Left lung (tissue), 10 donors: ENCODE data around the gene ANAPC5. TPM values are rescaled to one million over a fixed set of nuclear protein-coding genes. Genes with fewer than 3 reads are reported as not detected.

Source experiments
- ATAC-seq: fragments of 200-7000 bp; cut with Tn5 transposase; one replicate; pipeline ENCODE4 v1.9.1; 2020; ENCODE audit warnings: moderate library complexity
- DNase-seq, 4 donors: peaks; one replicate each; pipeline ENCODE4 v3.0.0-alpha.2; 2013 to 2020
- H3K27ac ChIP-seq, 2 donors: fragments of 200-600 bp; sonication (generic) in 1 of 2; one replicate each; pipeline versions ENCODE4 v1.5.0 to v1.8.0; 2020 to 2021
- H3K27me3 ChIP-seq, 2 donors: fragments of 200-600 bp; sonication (generic) in 1 of 2; one replicate each; pipeline versions ENCODE4 v1.5.0 to v1.8.0; 2020 to 2021
- H3K36me3 ChIP-seq, 2 donors: fragments of 200-600 bp; sonication (generic) in 1 of 2; one replicate each; pipeline versions ENCODE4 v1.5.0 to v1.8.0; 2020 to 2021
- H3K4me1 ChIP-seq, 2 donors: fragments of 200-600 bp; one replicate each; pipeline ENCODE4 v1.8.0; 2021
- H3K4me3 ChIP-seq, 2 donors: fragments of 200-600 bp; sonication (generic) in 1 of 2; one replicate each; pipeline versions ENCODE4 v1.5.0 to v1.8.0; 2020 to 2021; ENCODE audit warnings: mild to moderate bottlenecking in 1 of 2
- H3K9me3 ChIP-seq, 2 donors: fragments of 200-600 bp; sonication (generic) in 1 of 2; one replicate each; pipeline versions ENCODE4 v1.5.0 to v1.8.0; 2020 to 2021
- intact Hi-C, 2 donors: fragments of 100-400 bp; cut with DNase I; formaldehyde crosslinking; loops; one replicate each; pipeline versions ENCODE4 v1.11.2 to v1.14.2; 2022
- polyA plus RNA-seq, 6 donors: library from polyadenylated mRNA; unstranded; fragments of 120-200 nt; gene quantifications; one replicate each; pipeline ENCODE4 v1.2.1, GENCODE V29; 2013; ENCODE audit not compliant: insufficient read length in 6 of 6
- total RNA-seq, 2 donors: library from RNA; stranded (reverse); fragmentation: NEBNext Ultra II Directional; extraction: Animal tissue kit (Norgen Biotek cat#: 25700); gene quantifications; one replicate each; pipeline ENCODE4 v1.2.1, GENCODE V29; 2021
- TF ChIP-seq, protein P1 (sequence below), 2 donors: fragments of 200-600 bp; sonication (generic) in 1 of 2; IDR thresholded peaks; one replicate each; pipeline versions ENCODE4 v1.5.0 to v1.8.0; 2021; ENCODE audit warnings: antibody characterized with exemption in 2 of 2
- donor health status: DM: no; HTN: yes; CAD: no.
- donor health status: DM: no; HTN: no; CAD: no.

Gene ANAPC5
- total and polyA plus RNA-seq, 8 donors: 84.8 to 206 (median 165) TPM

DNA sequence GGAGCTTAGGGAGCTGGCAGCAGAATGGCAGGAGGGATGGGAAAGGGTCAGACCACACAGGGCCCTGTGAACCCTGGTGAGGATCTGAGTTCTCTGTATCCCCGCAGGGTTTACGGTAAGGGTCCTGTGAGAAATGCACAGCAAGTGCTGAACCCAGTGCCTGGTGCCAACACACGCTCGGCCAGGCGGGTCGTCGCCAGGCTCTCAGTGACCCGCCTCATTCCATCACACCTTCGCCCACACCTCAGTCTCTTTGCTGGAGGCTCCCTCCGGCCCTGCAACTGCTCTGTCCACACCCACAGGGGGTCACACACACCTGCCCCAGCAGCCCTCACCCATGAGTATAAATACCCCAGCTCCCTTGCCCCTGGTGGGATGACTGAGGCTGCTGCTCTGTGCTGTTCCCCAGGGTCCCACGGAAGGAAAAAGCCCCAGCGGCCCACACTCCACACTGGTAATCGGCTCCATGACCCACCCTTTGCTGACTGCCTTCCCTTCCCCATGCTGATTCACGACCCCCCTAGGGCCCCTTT, 78.8 kb downstream of the ANAPC5 start:
- no peak for ATAC-seq
- Histone ChIP-seq H3K4me3 (no peak overlapping the region), H3K27ac (no peak overlapping the region), H3K36me3 (peaks cover 0 to 57% of the 10 kb centered on the region in 2 donors), H3K9me3 (no peaks in the 10 kb centered on the region), H3K4me1 (peaks cover 0 to 25% of the 10 kb centered on the region in 2 donors), H3K27me3 (no peaks in the 10 kb centered on the region)
- intact Hi-C loops: no loop called here
- DNase-seq: no peak
- TF ChIP-seq, protein P1, sequence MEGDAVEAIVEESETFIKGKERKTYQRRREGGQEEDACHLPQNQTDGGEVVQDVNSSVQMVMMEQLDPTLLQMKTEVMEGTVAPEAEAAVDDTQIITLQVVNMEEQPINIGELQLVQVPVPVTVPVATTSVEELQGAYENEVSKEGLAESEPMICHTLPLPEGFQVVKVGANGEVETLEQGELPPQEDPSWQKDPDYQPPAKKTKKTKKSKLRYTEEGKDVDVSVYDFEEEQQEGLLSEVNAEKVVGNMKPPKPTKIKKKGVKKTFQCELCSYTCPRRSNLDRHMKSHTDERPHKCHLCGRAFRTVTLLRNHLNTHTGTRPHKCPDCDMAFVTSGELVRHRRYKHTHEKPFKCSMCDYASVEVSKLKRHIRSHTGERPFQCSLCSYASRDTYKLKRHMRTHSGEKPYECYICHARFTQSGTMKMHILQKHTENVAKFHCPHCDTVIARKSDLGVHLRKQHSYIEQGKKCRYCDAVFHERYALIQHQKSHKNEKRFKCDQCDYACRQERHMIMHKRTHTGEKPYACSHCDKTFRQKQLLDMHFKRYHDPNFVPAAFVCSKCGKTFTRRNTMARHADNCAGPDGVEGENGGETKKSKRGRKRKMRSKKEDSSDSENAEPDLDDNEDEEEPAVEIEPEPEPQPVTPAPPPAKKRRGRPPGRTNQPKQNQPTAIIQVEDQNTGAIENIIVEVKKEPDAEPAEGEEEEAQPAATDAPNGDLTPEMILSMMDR (IDR thresholded peaks at IDR 0.05): no peak

DNA sequence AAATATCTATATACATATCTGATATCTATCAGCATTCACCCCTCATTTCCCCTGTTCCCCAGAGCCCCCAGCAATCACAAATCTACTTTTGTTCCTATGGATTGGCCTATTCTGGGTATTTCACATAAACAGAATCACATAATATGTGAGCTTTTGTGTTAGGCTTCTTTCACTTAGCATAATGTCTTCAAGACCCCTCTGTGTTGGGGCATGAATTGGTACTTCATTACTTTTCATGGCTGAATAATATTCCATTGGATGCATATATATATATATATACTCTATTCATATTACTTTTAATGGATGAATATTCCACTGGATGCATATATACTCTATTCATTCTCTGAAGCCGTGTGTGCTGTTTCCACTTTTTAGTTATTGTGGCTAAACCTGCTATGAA, 84.4 kb downstream of the ANAPC5 start:
- no peaks in the 10 kb centered on the region for H3K4me1 ChIP-seq
- intact Hi-C loops: no loop called here
- H3K36me3 ChIP-seq: peaks cover 0 to 85% of the 10 kb centered on the region in 2 donors

DNA sequence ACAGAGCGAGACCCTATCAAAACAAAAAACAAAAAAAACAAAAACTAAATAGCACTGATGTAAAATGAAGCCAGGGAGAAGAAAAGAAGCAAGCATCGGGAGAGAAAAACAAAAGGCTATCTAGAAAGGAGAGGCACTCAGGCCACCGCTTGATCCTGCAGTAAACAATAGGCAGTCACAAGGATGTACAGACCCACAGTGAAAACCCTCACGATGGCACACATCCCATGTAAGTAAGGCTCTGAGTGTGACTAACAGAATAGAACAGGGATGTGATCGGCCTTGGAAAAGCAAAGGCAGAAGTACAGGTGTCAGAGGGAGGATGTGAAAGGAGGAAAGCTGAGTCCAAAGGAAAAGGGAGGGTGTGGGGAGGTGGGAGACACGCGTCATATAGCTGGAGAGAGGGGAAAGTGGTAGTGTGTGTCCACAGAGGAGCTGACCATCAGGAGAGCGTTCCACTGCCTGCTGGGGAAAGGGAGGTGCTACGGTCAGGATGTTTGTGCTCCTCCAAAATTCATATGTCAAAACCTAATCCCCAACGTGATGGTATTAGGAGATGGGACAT, 87.2 kb downstream of the ANAPC5 start:
- TF ChIP-seq, protein P1 (IDR thresholded peaks at IDR 0.05): no peak
- no peaks in the 10 kb centered on the region for H3K4me1 ChIP-seq
- H3K36me3 ChIP-seq: peaks cover 0 to 94% of the 10 kb centered on the region in 2 donors
- intact Hi-C loops: no loop called here
- no peaks in the 10 kb centered on the region for H3K27me3 ChIP-seq
- H3K9me3 ChIP-seq: no peaks in the 10 kb centered on the region
- DNase-seq (no peak), ATAC-seq (no peak)
- H3K27ac ChIP-seq: no peak overlapping the region
- no peak overlapping the region for H3K4me3 ChIP-seq

More for the DNA sequence above, 84.4 kb downstream of the ANAPC5 start:
- Histone ChIP-seq H3K27me3 (no peaks in the 10 kb centered on the region), H3K27ac (no peak overlapping the region), H3K9me3 (no peaks in the 10 kb centered on the region), H3K4me3 (no peak overlapping the region)
- TF ChIP-seq, protein P1 (IDR thresholded peaks at IDR 0.05): no peak
- ATAC-seq (no peak), DNase-seq (no peak)

DNA sequence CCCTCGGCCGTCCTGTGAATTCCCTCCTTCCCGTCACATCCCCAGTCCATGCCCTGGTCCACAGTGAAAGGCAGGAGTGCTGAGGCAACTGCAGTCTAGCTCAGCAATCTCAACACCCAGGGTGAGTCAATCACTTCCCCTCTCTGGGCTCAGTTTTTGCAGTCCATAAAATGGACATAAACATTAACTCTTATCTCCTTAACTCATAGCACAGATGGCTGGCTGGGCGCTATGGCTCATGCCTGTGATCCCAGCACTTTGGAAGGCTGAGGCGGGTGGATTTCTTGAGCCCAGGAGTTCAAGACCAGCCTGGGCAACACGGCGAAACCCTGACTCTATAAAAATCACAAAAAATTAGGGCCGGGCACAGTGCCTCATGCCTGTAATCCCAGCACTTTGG, 88.1 kb downstream of the ANAPC5 start:
- no peaks in the 10 kb centered on the region for H3K27me3 ChIP-seq
- TF ChIP-seq, protein P1 (IDR thresholded peaks at IDR 0.05): no peak
- H3K4me3 ChIP-seq: no peak overlapping the region
- H3K36me3 ChIP-seq: peaks cover 0 to 94% of the 10 kb centered on the region in 2 donors
- intact Hi-C loops: no loop called here
- ATAC-seq (no peak), DNase-seq (no peak)
- no peak overlapping the region for H3K27ac ChIP-seq
- no peaks in the 10 kb centered on the region for H3K4me1 ChIP-seq
- H3K9me3 ChIP-seq: no peaks in the 10 kb centered on the region

DNA sequence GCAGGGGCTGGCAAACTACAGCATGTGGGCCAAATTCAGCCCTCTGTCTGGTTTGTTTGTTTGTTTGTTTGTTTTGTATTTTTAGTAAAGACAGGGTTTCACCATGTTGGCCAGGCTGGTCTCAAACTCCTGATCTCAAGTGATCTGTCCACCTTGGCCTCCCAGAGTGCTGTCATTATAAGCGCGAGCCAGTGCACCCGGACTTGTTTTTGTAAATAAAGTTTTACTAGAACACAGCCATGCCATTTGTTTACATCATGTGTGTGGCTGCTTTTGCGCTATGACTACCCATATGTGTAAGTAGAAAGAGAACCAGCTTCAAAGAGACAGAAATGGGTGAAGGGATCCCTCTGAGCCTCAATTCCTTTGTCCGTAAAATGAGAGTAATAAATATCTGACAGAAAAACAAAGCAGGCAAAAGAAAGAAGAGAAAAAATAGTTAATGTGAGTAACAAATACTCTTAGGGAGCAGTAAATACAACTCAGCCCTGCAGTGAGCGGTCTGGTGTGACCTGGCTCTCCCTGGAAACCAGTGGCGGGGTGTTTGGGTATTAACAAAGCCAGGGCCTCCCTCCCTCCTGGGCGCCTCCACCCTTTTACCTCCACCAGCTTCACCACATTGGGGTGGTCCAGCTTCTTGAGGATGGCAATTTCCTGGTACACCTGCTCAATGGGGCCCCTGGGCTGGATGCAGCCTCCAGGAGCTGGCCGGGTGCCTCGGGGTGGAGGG, 88.8 kb downstream of the ANAPC5 start:
- TF ChIP-seq, protein P1 (IDR thresholded peaks at IDR 0.05): no peak
- H3K36me3 ChIP-seq: peaks cover 0 to 94% of the 10 kb centered on the region in 2 donors
- intact Hi-C loops: no loop called here
- no peaks in the 10 kb centered on the region for H3K27me3 ChIP-seq
- no peak overlapping the region for H3K27ac ChIP-seq
- H3K4me1 ChIP-seq: no peaks in the 10 kb centered on the region
- H3K9me3 ChIP-seq: no peaks in the 10 kb centered on the region
- DNase-seq (peak in 1 of 4 donors; percentile 17), ATAC-seq (no peak)
- H3K4me3 ChIP-seq: no peak overlapping the region
